Measurements from ENCODE around the gene C1orf56. TPM values are rescaled to one million over a fixed set of nuclear protein-coding genes. Genes with fewer than 3 reads are reported as not detected.
A peak's percentile ranks its signal among the peaks of the same experiment; 100 is the strongest.

The C1orf56 gene
- total RNA-seq, 1 experiment from 2014 or later: 2.9 TPM

DNA sequence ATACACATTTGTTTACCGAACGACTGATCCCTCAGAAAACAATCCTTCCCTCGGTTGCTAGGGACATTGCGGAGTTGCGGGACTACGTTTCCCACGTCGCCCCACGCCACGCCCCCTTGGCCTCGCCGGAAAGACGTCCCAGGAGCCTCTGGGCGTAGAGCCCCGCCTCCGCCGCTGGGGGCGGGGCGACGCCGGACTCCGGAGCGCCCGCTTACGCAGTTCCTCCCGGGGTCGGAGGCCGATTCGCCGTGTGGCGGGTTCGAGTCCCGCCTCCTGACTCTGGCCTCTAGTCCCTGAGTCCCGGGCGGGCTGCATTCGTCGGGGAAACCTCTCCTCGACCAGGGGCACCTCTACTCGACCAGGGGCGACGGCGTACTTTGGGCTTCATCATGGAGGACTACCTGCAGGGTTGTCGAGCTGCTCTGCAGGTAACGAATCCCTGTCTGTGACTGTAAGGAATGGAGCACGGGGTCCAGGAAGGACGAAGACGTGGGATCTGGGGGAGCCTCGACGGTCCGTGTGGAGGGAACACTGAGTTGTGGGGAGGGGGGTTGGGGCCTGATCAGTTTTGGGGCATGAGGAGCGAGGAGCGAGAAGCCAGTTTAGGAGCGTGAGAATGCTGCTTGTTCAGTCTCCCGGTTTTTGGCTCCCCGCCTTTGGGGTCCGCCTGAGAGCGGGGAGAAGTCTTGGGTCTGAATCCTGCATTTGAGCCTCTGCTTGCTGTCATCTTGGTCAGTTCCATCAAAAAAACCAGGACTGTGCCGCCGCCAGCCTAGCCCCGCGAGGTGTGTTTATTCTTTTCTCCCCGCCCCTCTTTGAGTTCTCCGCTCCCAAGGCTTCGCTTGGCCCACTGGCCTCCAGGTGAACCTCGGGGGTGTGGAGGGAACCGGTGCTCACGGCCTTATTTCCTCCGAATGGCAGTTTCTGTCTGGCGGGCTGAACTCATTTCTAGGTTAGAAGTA, 39.0 kb upstream of the C1orf56 start, which contains the start of gene PRUNE1:
PRUNE1 (plus strand) TSS at position 206 of the 962 bp plus-strand sequence; CDS start at position 390, 184 bp downstream.
- no peaks in the 10 kb centered on the region for H3K9me3 ChIP-seq (ENCODE audit: low read depth, low read length, poor library complexity, severe bottlenecking)
- peak; percentile 98 for DNase-seq (ENCODE audit: low spot score)
- H3K27ac ChIP-seq (ENCODE audit: low read depth, low read length, poor library complexity, severe bottlenecking): peak within 1 kb of the TSS; percentile 90
- ChIA-PET CTCF (no interaction called here), POLR2A (ENCODE audit: low non-redundant PET) (no interaction called here)
- intact Hi-C loops (cut with micrococcal nuclease; ENCODE audit: unreplicated experiment): no loop called here
- no peaks in the 10 kb centered on the region for H3K27me3 ChIP-seq (replicated peaks; ENCODE audit: insufficient read depth, low read depth, low read length, poor library complexity)
- peaks cover 24% of the 10 kb centered on the region for H3K4me1 ChIP-seq (ENCODE audit: insufficient read depth, low read length, poor library complexity, severe bottlenecking)
- BruUV-seq (replicated peaks): no TSS peak
- H3K36me3 ChIP-seq (ENCODE audit: insufficient read depth, low read length, poor library complexity, severe bottlenecking): no peaks in the 10 kb centered on the region
- peak within 1 kb of the TSS; percentile 95 for H3K4me3 ChIP-seq (ENCODE audit: low read depth, low read length, poor library complexity, severe bottlenecking)
- no peak for TF ChIP-seq CTCF (conservative IDR thresholded peaks at IDR 0.05; ENCODE audit: low read depth, low read length)
- no peak for TF ChIP-seq EZH2 (IDR thresholded peaks at IDR 0.05; ENCODE audit: borderline replicate concordance, low read depth, low read length, poor library complexity, severe bottlenecking)

- no peaks in the 10 kb centered on the region for H3K36me3 ChIP-seq (ENCODE audit: insufficient read depth, low read length, poor library complexity, severe bottlenecking)
- no peak for DNase-seq (ENCODE audit: low spot score)
- H3K4me1 ChIP-seq (ENCODE audit: insufficient read depth, low read length, poor library complexity, severe bottlenecking): peaks cover 24% of the 10 kb centered on the region
- intact Hi-C loops (cut with micrococcal nuclease; ENCODE audit: unreplicated experiment): no loop called here
- no peaks in the 10 kb centered on the region for H3K27me3 ChIP-seq (replicated peaks; ENCODE audit: insufficient read depth, low read depth, low read length, poor library complexity)
- TSS peak; percentile 54 for BruUV-seq (replicated peaks)
- TF ChIP-seq EZH2 (IDR thresholded peaks at IDR 0.05; ENCODE audit: borderline replicate concordance, low read depth, low read length, poor library complexity, severe bottlenecking) (no peak), CTCF (conservative IDR thresholded peaks at IDR 0.05; ENCODE audit: low read depth, low read length) (no peak)
- H3K4me3 ChIP-seq (ENCODE audit: low read depth, low read length, poor library complexity, severe bottlenecking): peak overlapping the region; percentile 95
- H3K27ac ChIP-seq (ENCODE audit: low read depth, low read length, poor library complexity, severe bottlenecking): peak overlapping the region; percentile 90
- no peaks in the 10 kb centered on the region for H3K9me3 ChIP-seq (ENCODE audit: low read depth, low read length, poor library complexity, severe bottlenecking)
- ChIA-PET CTCF (no interaction called here), POLR2A (ENCODE audit: low non-redundant PET) (no interaction called here)
Measured at GRCh38 chr1:151009206-151009587, 38.4 kb upstream of the C1orf56 start.

- peaks cover 24% of the 10 kb centered on the region for H3K4me1 ChIP-seq (ENCODE audit: insufficient read depth, low read length, poor library complexity, severe bottlenecking)
- peak overlapping the region; percentile 95 for H3K4me3 ChIP-seq (ENCODE audit: low read depth, low read length, poor library complexity, severe bottlenecking)
- no TSS peak for BruUV-seq (replicated peaks)
- no peaks in the 10 kb centered on the region for H3K27me3 ChIP-seq (replicated peaks; ENCODE audit: insufficient read depth, low read depth, low read length, poor library complexity)
- H3K9me3 ChIP-seq (ENCODE audit: low read depth, low read length, poor library complexity, severe bottlenecking): no peaks in the 10 kb centered on the region
- intact Hi-C loops (cut with micrococcal nuclease; ENCODE audit: unreplicated experiment): no loop called here
- POLR2A ChIA-PET (ENCODE audit: low non-redundant PET): no interaction called here
- TF ChIP-seq EZH2 (IDR thresholded peaks at IDR 0.05; ENCODE audit: borderline replicate concordance, low read depth, low read length, poor library complexity, severe bottlenecking) (no peak), CTCF (conservative IDR thresholded peaks at IDR 0.05; ENCODE audit: low read depth, low read length) (no peak)
- no peak overlapping the region for H3K27ac ChIP-seq (ENCODE audit: low read depth, low read length, poor library complexity, severe bottlenecking)
- CTCF ChIA-PET: no interaction called here
- DNase-seq (ENCODE audit: low spot score): no peak
- H3K36me3 ChIP-seq (ENCODE audit: insufficient read depth, low read length, poor library complexity, severe bottlenecking): no peaks in the 10 kb centered on the region
Measured at GRCh38 chr1:151009674-151010345, 37.7 kb upstream of the C1orf56 start.
